CD4-positive, alpha-beta T cell (primary cell): ENCODE measurements around the gene IP6K3. TPM values are rescaled to one million over a fixed set of nuclear protein-coding genes. Genes with fewer than 3 reads are reported as not detected.

Source experiments
- ATAC-seq: fragments of 200-7000 bp; cut with Tn5 transposase; one replicate; pipeline ENCODE4 v1.10.0; 2022; ENCODE audit warnings: mild to moderate bottlenecking; ENCODE audit not compliant: poor library complexity
- CTCF ChIA-PET: fragments of 350-600 bp; sonication (Branson Sonifier 250); formaldehyde crosslinking; loops from one replicate; lab custom pipeline; 2021; ENCODE audit warnings: antibody characterized with exemption, inconsistent platforms; lab: Charles Lee
- POLR2A ChIA-PET: fragments of 350-600 bp; sonication (Branson Sonifier 250); formaldehyde crosslinking; loops from one replicate; lab custom pipeline; 2021; ENCODE audit warnings: antibody characterized with exemption, inconsistent platforms; lab: Charles Lee
- DNase-seq, 14 experiments: peaks; one replicate each; pipeline ENCODE4 v3.0.0-alpha.2; 2013 to 2020; ENCODE audit warnings: mixed read lengths in 2 of 14
- H3K27ac ChIP-seq, 2 donors: one replicate each; pipeline versions ENCODE4 v1.5.1 to v1.7.0; 2013; ENCODE audit warnings: low read length in 2 of 2, low read depth in 1 of 2, mild to moderate bottlenecking in 1 of 2
- H3K27me3 ChIP-seq, 2 experiments: 1 replicate in 1 of 2; 2 replicates in 1 of 2; pipeline versions ENCODE4 v1.6.1 to v1.7.0; 2013; ENCODE audit warnings: low read length in 2 of 2, control low read depth in 1 of 2, mild to moderate bottlenecking in 1 of 2, moderate library complexity in 1 of 2; ENCODE audit not compliant: insufficient read depth in 2 of 2, control insufficient read depth in 1 of 2
- H3K36me3 ChIP-seq: one replicate; pipeline ENCODE4 v1.6.1; 2013; ENCODE audit warnings: low read length, control low read depth; ENCODE audit not compliant: insufficient read depth
- H3K4me1 ChIP-seq: one replicate; pipeline ENCODE4 v1.6.1; 2013; ENCODE audit warnings: low read length, control low read depth; ENCODE audit not compliant: insufficient read depth
- H3K4me3 ChIP-seq: one replicate; pipeline ENCODE4 v1.5.1; 2013; ENCODE audit warnings: mild to moderate bottlenecking, low read length, moderate library complexity
- H3K9me3 ChIP-seq, 2 experiments: 1 replicate in 1 of 2; 2 replicates in 1 of 2; pipeline versions ENCODE4 v1.6.1 to v1.7.0; 2013; ENCODE audit warnings: low read length in 2 of 2, mild to moderate bottlenecking in 2 of 2, control low read depth in 1 of 2, moderate library complexity in 1 of 2; ENCODE audit not compliant: control insufficient read depth in 1 of 2, insufficient read depth in 1 of 2
- H3K27ac Mint-ChIP-seq: one replicate; pipeline ENCODE4 v1.8.0; 2020; ENCODE audit warnings: mixed read lengths
- H3K27me3 Mint-ChIP-seq: one replicate; pipeline ENCODE4 v1.8.0; 2021; ENCODE audit warnings: mixed read lengths
- H3K36me3 Mint-ChIP-seq: one replicate; pipeline ENCODE4 v1.8.0; 2021; ENCODE audit warnings: low read depth, mixed read lengths
- H3K4me1 Mint-ChIP-seq: one replicate; pipeline ENCODE4 v1.8.0; 2021; ENCODE audit warnings: low read depth, mixed read lengths
- H3K4me3 Mint-ChIP-seq: one replicate; pipeline ENCODE4 v1.8.0; 2020; ENCODE audit warnings: mild to moderate bottlenecking, mixed read lengths
- H3K9me3 Mint-ChIP-seq: one replicate; pipeline ENCODE4 v1.8.0; 2020; ENCODE audit warnings: mixed read lengths
- CTCF ChIP-seq: fragments of 200-600 bp; IDR thresholded peaks from one replicate; pipeline ENCODE4 v1.8.0; 2022; ENCODE audit warnings: antibody characterized with exemption, mild to moderate bottlenecking
- intact Hi-C, 2 experiments: fragments of 100-400 bp; cut with DNase I in 1 of 2; cut with micrococcal nuclease in 1 of 2; formaldehyde crosslinking; loops; one replicate each; pipeline versions ENCODE4 v1.15.1 to v1.9.0; 2023 to 2025; cut with DNase I, micrococcal nuclease
- total RNA-seq, 174 experiments: library from RNA in 2 of 174; stranded (reverse) in 2 of 174; gene quantifications; one replicate each; pipeline ENCODE4 v1.2.3 and lab custom pipeline; 2021 to 2026

The IP6K3 gene
- total RNA-seq, 2 experiments from 2014 or later: not detected

- peaks cover 94% of the 10 kb centered on the region for H3K36me3 ChIP-seq
- TF ChIP-seq CTCF: no peak
- Mint-ChIP-seq H3K36me3 (peaks cover 95% of the 10 kb centered on the region), H3K4me1 (peaks cover 28% of the 10 kb centered on the region), H3K27me3 (no peaks in the 10 kb centered on the region), H3K4me3 (no peak overlapping the region), H3K27ac (no peak overlapping the region), H3K9me3 (no peaks in the 10 kb centered on the region)
- DNase-seq: no peak
- ATAC-seq: no peak
- intact Hi-C loops: no loop called here
- ChIA-PET POLR2A (no interaction called here), CTCF (interaction anchor here (1.5 kb wide), 1 partner anchor 13 kb away, joined by 4 read pairs; no protein-coding TSS in a partner anchor)
- H3K4me3 ChIP-seq: no peak overlapping the region
- H3K27ac ChIP-seq: no peak overlapping the region
- H3K27me3 ChIP-seq: no peaks in the 10 kb centered on the region
- H3K4me1 ChIP-seq: peaks cover 26% of the 10 kb centered on the region
- H3K9me3 ChIP-seq: no peaks in the 10 kb centered on the region
Measured at GRCh38 chr6:33686981-33687975, 59.4 kb downstream of the IP6K3 start.

DNA sequence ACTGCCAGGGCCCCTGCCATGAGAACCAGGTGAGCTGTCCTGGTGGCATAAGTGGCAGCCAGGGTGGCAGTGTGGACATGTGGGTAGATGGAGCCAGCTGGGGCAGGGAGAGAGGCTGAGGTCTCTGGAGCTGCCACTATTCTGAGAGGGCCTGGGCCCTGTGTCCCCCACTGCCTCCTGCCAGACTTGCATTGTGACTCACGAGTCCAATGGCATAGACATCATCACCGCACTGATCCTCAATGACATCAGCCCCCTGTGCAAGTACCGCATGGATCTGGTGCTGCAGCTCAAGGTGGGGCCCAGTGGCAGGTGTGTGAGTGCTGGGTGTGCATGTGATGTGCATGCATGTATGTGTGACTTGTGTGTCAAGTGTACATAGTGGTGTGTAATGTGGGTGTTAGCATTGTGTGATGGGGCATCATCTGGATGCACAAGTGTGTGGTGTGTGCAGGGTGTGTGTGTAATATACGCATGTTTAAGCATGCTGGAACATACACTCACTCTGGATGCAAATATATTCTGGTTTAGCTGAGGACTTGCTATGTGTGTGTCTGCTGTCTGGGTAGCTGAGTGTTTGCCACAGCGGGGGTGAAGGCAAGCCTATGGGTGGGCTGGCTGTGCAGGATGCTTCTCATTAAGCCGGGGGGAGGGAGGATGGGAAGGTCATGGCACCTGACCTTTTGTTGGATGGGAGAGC, 60.3 kb downstream of the IP6K3 start:
- ChIA-PET POLR2A (no interaction called here), CTCF (interaction anchor here (1.5 kb wide), 1 partner anchor 14 kb away, joined by 4 read pairs; no protein-coding TSS in a partner anchor)
- peaks cover 94% of the 10 kb centered on the region for H3K36me3 ChIP-seq
- DNase-seq: no peak
- H3K9me3 ChIP-seq: no peaks in the 10 kb centered on the region
- no peak overlapping the region for H3K4me3 ChIP-seq
- H3K27me3 ChIP-seq: no peaks in the 10 kb centered on the region
- peaks cover 97% of the 10 kb centered on the region for H3K36me3 Mint-ChIP-seq
- intact Hi-C loops: no loop called here
- no peak for ATAC-seq
- H3K27ac ChIP-seq: no peak overlapping the region
- H3K4me1 ChIP-seq: peaks cover 18% of the 10 kb centered on the region
- no peaks in the 10 kb centered on the region for H3K27me3 Mint-ChIP-seq
- no peak overlapping the region for H3K4me3 Mint-ChIP-seq
- peaks cover 20% of the 10 kb centered on the region for H3K4me1 Mint-ChIP-seq
- TF ChIP-seq CTCF: no peak
- no peak overlapping the region for H3K27ac Mint-ChIP-seq
- no peaks in the 10 kb centered on the region for H3K9me3 Mint-ChIP-seq

DNA sequence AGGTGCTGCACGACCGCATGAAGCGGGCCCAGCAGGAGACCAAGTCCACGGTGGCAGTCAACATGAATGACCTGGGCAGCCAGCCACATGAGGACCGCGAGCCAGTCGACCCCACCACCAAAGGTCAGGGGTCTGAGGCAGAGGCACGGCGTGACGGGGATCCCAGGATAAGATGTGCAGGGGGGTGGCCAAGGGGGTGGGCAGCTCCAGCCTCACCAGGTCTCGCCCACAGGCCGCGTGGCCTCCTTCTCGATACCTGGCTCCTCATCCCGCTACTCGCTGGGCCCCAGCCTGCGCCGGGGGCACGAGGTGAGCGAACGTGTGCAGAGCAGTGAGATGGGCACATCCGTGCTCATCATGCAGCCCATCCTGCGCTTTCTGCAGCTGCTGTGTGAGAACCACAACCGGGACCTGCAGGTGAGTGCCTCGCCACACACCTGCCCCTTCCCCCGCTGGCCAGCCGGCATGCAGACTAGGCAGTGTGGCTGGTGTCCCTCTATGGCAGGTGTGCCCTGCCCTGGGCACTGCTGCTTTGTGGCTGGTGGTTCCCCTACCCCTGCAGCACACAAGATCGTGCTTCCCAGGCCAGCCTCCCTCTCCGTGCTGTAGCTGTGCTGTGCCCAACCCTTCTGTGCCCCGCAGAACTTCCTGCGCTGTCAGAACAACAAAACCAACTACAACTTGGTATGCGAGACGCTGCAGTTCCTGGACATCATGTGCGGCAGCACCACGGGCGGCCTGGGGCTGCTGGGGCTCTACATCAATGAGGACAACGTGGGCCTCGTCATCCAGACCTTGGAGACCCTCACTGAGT, 61.1 kb downstream of the IP6K3 start:
- TF ChIP-seq CTCF: no peak
- H3K36me3 ChIP-seq: peaks cover 92% of the 10 kb centered on the region
- H3K4me1 ChIP-seq: peaks cover 16% of the 10 kb centered on the region
- no peak overlapping the region for H3K27ac ChIP-seq
- ChIA-PET POLR2A (no interaction called here), CTCF (no interaction called here)
- ATAC-seq (no peak), DNase-seq (no peak)
- intact Hi-C loops: no loop called here
- Mint-ChIP-seq H3K4me3 (no peak overlapping the region), H3K4me1 (peaks cover 16% of the 10 kb centered on the region), H3K27me3 (no peaks in the 10 kb centered on the region), H3K27ac (no peak overlapping the region), H3K36me3 (peaks cover 97% of the 10 kb centered on the region), H3K9me3 (no peaks in the 10 kb centered on the region)
- no peak overlapping the region for H3K4me3 ChIP-seq
- no peaks in the 10 kb centered on the region for H3K27me3 ChIP-seq
- H3K9me3 ChIP-seq: no peaks in the 10 kb centered on the region
